Gastroesophageal sphincter (tissue), 3 donors: ENCODE data around the gene RETSAT.

Experiments
- EP300 ChIP-seq: sonication (generic); formaldehyde crosslinking; IDR thresholded peaks from one replicate; pipeline ENCODE4 v1.6.1; 2017; ENCODE audit warnings: antibody characterized with exemption, mild to moderate bottlenecking
- POLR2A ChIP-seq, 2 donors: fragments of 450-650 bp; IDR thresholded peaks; one replicate each; pipeline ENCODE4 v1.6.1; 2017; ENCODE audit warnings: antibody characterized with exemption in 2 of 2, mild to moderate bottlenecking in 2 of 2, moderate library complexity in 1 of 2
- POLR2AphosphoS5 ChIP-seq: sonication (generic); formaldehyde crosslinking; IDR thresholded peaks from one replicate; pipeline ENCODE4 v1.6.1; 2017; ENCODE audit warnings: antibody characterized with exemption
- TF ChIP-seq, protein P1 (sequence below), 4 experiments: fragments of 200-600 bp in 2 of 4; fragments of 450-650 bp in 2 of 4; sonication (generic) in 1 of 4; IDR thresholded peaks; one replicate each; pipeline ENCODE4 v1.5.1; 2017 to 2019; ENCODE audit warnings: antibody characterized with exemption in 4 of 4, mild to moderate bottlenecking in 2 of 4, moderate library complexity in 2 of 4

DNA sequence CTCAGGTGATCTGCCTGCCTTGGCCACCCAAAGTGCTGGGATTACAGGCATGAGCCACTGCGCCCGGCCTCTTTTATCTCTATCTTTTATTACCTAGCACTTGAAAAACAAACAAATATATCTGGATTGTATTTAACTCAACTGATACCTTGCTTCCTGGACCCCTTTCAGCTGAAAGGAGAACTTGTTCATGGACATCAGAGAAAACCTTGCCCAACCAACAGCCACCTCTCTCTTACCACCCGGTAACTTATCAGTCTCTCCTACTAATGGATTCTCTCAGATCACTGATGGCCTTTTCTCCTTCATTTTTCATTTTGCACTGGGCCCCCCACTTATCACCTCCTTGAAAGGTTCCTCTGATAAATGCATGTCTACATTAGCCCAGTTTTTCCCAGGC lies 6.7 kb downstream of the RETSAT start:
- TF ChIP-seq POLR2A (IDR thresholded peaks at IDR 0.05) (no peak), POLR2AphosphoS5 (no peak), EP300 (no peak)
- TF ChIP-seq, protein P1, sequence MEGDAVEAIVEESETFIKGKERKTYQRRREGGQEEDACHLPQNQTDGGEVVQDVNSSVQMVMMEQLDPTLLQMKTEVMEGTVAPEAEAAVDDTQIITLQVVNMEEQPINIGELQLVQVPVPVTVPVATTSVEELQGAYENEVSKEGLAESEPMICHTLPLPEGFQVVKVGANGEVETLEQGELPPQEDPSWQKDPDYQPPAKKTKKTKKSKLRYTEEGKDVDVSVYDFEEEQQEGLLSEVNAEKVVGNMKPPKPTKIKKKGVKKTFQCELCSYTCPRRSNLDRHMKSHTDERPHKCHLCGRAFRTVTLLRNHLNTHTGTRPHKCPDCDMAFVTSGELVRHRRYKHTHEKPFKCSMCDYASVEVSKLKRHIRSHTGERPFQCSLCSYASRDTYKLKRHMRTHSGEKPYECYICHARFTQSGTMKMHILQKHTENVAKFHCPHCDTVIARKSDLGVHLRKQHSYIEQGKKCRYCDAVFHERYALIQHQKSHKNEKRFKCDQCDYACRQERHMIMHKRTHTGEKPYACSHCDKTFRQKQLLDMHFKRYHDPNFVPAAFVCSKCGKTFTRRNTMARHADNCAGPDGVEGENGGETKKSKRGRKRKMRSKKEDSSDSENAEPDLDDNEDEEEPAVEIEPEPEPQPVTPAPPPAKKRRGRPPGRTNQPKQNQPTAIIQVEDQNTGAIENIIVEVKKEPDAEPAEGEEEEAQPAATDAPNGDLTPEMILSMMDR (IDR thresholded peaks at IDR 0.05): no peak
